NB4 (cell line): ENCODE measurements around the gene CX3CL1.

Experiments
- MAX ChIP-seq: IDR thresholded peaks from 2 replicates; pipeline ENCODE4 v1.6.1; 2011; ENCODE audit warnings: low read depth, low read length
- MYC ChIP-seq: IDR thresholded peaks from 2 replicates; pipeline ENCODE4 v1.6.1; 2011; ENCODE audit warnings: low read depth, low read length
- POLR2A ChIP-seq: IDR thresholded peaks from 2 replicates; pipeline ENCODE4 v1.6.1; 2011; ENCODE audit warnings: mild to moderate bottlenecking; ENCODE audit not compliant: insufficient read length; ENCODE audit errors: extremely low read depth
- TF ChIP-seq, protein P1 (sequence below): IDR thresholded peaks from one replicate; pipeline ENCODE4 v1.5.1; 2012; ENCODE audit warnings: low read depth, low read length

- no peak for TF ChIP-seq POLR2A
- TF ChIP-seq, protein P1, sequence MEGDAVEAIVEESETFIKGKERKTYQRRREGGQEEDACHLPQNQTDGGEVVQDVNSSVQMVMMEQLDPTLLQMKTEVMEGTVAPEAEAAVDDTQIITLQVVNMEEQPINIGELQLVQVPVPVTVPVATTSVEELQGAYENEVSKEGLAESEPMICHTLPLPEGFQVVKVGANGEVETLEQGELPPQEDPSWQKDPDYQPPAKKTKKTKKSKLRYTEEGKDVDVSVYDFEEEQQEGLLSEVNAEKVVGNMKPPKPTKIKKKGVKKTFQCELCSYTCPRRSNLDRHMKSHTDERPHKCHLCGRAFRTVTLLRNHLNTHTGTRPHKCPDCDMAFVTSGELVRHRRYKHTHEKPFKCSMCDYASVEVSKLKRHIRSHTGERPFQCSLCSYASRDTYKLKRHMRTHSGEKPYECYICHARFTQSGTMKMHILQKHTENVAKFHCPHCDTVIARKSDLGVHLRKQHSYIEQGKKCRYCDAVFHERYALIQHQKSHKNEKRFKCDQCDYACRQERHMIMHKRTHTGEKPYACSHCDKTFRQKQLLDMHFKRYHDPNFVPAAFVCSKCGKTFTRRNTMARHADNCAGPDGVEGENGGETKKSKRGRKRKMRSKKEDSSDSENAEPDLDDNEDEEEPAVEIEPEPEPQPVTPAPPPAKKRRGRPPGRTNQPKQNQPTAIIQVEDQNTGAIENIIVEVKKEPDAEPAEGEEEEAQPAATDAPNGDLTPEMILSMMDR, result no peak
- TF ChIP-seq MYC, result no peak
- TF ChIP-seq MAX, result no peak
These were observed 46.8 kb upstream of the CX3CL1 start for GRCh38 chr16:57325458-57325857.
